ENCODE measurements around the gene SMCP. TPM values are rescaled to one million over a fixed set of nuclear protein-coding genes. Genes with fewer than 3 reads are reported as not detected.

SMCP gene, protein sequence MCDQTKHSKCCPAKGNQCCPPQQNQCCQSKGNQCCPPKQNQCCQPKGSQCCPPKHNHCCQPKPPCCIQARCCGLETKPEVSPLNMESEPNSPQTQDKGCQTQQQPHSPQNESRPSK
- total RNA-seq (2021; ENCODE audit: unreplicated experiment) (not detected), Bru-seq, nascent RNA (percentile 9 among the genes with signal in this experiment), BruChase-seq, experiment 1, labeled RNA remaining after a 6-hour chase (percentile 16 among the genes with signal in this experiment), BruChase-seq, experiment 2, labeled RNA remaining after a 2-hour chase (not detected)
- 0.10 TPM in 1 of 2 replicates, not detected in the other for polyA plus RNA-seq (2012)
- long read RNA-seq: 0 reads

DNA sequence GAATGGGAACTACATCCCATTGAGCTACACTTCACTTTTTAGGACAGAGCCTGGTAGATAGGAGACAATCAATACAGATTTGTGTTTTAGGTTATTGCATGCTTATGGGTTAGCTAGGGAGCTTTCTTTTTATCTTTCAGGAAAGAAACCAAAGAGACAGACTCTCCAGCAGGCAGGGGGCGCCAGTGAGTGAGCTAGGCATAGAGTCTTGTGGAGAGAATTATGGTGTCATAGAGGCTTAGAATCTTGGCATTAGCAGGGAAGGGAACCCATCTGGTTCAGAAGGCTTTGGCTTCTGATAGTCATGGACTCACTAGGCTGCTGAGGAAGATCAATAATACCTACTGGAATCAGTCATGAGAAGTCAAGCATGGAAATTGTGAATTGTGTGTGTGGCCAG lies at the start of gene SMCP:
Gene SMCP (plus strand): TSS at position 281 of the 400 bp plus-strand sequence. CDS start 6,101 bp downstream, outside the sequence.
- Histone ChIP-seq H3K4me1 (ENCODE audit: control insufficient read depth in 1 of 2, insufficient read depth in 2 of 2, low read length in 2 of 2) (no peaks in the 10 kb centered on the region), H3K9me2 (ENCODE audit: insufficient read depth) (no peaks in the 10 kb centered on the region), H3K36me3 (ENCODE audit: control insufficient read depth in 1 of 2, insufficient read depth in 2 of 2, low read length in 2 of 2) (no peaks in the 10 kb centered on the region), H3K27ac (ENCODE audit: low read depth, low read length) (no peak within 1 kb of the TSS), H3K9me3 (ENCODE audit: control insufficient read depth in 1 of 2, insufficient read depth in 1 of 2, low read depth in 1 of 2, low read length in 2 of 2) (no peaks in the 10 kb centered on the region), H3K4me3 (replicated peaks in 1 of 2; ENCODE audit: low read depth in 1 of 2, low read length in 2 of 2) (no peak within 1 kb of the TSS), H2AFZ (ENCODE audit: low read depth, low read length, poor library complexity, severe bottlenecking) (no peak within 1 kb of the TSS), H4K20me1 (ENCODE audit: insufficient read depth) (no peaks in the 10 kb centered on the region), H3K4me2 (ENCODE audit: low read length) (no peak within 1 kb of the TSS), H3K27me3 (ENCODE audit: insufficient read depth, low read length) (peaks cover 10% of the 10 kb centered on the region; the same call in 1 of the 2 replicates), H3K9ac (ENCODE audit: low read length) (no peak within 1 kb of the TSS), H3K79me2 (ENCODE audit: insufficient read depth, low read length) (no peaks in the 10 kb centered on the region)
- DNase-seq (ENCODE audit: low read depth, low spot score) (no peak), ATAC-seq (peak; percentile 62)
- ChIA-PET RAD21 (ENCODE audit: low non-redundant PET in 1 of 2, low total read pairs in 2 of 2, uncharacterized antibody in 2 of 2, unreplicated experiment in 2 of 2) (interaction anchor here in 1 of 2 experiments (1.0 kb wide), 1 partner anchor 315 kb away, joined by 3 read pairs; no protein-coding TSS in a partner anchor), POLR2A (no interaction called here), CTCF (interaction anchor here (0.6 to 2.0 kb wide), 8 partner anchors 9 to 318 kb away, joined by 3 to 25 read pairs (median 4); no protein-coding TSS in a partner anchor)
- intact Hi-C loops (cut with micrococcal nuclease): no loop called here
- TF ChIP-seq TCF7L2 (IDR thresholded peaks at IDR 0.05; ENCODE audit: borderline replicate concordance, extremely low read depth, insufficient read depth, insufficient read length): no peak
- no peak for TF ChIP-seq SRF (IDR thresholded peaks at IDR 0.05; ENCODE audit: low read depth)
- no peak for TF ChIP-seq EZH2 (IDR thresholded peaks at IDR 0.05)
- TF ChIP-seq CTCF (IDR thresholded peaks at IDR 0.05 in 2 of 3, conservative IDR thresholded peaks at IDR 0.05 in 1 of 3; ENCODE audit: borderline replicate concordance in 1 of 3, insufficient read depth in 1 of 3, low read depth in 2 of 3, low read length in 2 of 3): peak; percentile 16 to 65 (median 57); a peak in 5 of 6 replicates
- TF ChIP-seq YY1 (IDR thresholded peaks at IDR 0.05; ENCODE audit: extremely low read depth, insufficient replicate concordance, low read depth, low read length): no peak
- no peak for TF ChIP-seq SP1 (IDR thresholded peaks at IDR 0.05; ENCODE audit: low read depth)
- no peak for TF ChIP-seq ZNF274 (IDR thresholded peaks at IDR 0.05; ENCODE audit: low read depth, low read length)
- TF ChIP-seq, protein P1, sequence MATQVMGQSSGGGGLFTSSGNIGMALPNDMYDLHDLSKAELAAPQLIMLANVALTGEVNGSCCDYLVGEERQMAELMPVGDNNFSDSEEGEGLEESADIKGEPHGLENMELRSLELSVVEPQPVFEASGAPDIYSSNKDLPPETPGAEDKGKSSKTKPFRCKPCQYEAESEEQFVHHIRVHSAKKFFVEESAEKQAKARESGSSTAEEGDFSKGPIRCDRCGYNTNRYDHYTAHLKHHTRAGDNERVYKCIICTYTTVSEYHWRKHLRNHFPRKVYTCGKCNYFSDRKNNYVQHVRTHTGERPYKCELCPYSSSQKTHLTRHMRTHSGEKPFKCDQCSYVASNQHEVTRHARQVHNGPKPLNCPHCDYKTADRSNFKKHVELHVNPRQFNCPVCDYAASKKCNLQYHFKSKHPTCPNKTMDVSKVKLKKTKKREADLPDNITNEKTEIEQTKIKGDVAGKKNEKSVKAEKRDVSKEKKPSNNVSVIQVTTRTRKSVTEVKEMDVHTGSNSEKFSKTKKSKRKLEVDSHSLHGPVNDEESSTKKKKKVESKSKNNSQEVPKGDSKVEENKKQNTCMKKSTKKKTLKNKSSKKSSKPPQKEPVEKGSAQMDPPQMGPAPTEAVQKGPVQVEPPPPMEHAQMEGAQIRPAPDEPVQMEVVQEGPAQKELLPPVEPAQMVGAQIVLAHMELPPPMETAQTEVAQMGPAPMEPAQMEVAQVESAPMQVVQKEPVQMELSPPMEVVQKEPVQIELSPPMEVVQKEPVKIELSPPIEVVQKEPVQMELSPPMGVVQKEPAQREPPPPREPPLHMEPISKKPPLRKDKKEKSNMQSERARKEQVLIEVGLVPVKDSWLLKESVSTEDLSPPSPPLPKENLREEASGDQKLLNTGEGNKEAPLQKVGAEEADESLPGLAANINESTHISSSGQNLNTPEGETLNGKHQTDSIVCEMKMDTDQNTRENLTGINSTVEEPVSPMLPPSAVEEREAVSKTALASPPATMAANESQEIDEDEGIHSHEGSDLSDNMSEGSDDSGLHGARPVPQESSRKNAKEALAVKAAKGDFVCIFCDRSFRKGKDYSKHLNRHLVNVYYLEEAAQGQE (IDR thresholded peaks at IDR 0.05; ENCODE audit: low read depth): no peak
- peak; percentile 42 for TF ChIP-seq RAD21 (IDR thresholded peaks at IDR 0.05; ENCODE audit: low read depth)
- TF ChIP-seq ZFX (IDR thresholded peaks at IDR 0.05): no peak
- TF ChIP-seq, protein P2, sequence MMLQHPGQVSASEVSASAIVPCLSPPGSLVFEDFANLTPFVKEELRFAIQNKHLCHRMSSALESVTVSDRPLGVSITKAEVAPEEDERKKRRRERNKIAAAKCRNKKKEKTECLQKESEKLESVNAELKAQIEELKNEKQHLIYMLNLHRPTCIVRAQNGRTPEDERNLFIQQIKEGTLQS (IDR thresholded peaks at IDR 0.05): no peak
- no peak for TF ChIP-seq MAX (IDR thresholded peaks at IDR 0.05)
- TF ChIP-seq POLR2A (IDR thresholded peaks at IDR 0.05; ENCODE audit: borderline replicate concordance, extremely low read depth, insufficient read depth, insufficient read length): no peak
- no peak for TF ChIP-seq JUND (IDR thresholded peaks at IDR 0.05)
- TF ChIP-seq SIN3A (IDR thresholded peaks at IDR 0.05; ENCODE audit: low read depth): no peak
- TF ChIP-seq, protein P3, sequence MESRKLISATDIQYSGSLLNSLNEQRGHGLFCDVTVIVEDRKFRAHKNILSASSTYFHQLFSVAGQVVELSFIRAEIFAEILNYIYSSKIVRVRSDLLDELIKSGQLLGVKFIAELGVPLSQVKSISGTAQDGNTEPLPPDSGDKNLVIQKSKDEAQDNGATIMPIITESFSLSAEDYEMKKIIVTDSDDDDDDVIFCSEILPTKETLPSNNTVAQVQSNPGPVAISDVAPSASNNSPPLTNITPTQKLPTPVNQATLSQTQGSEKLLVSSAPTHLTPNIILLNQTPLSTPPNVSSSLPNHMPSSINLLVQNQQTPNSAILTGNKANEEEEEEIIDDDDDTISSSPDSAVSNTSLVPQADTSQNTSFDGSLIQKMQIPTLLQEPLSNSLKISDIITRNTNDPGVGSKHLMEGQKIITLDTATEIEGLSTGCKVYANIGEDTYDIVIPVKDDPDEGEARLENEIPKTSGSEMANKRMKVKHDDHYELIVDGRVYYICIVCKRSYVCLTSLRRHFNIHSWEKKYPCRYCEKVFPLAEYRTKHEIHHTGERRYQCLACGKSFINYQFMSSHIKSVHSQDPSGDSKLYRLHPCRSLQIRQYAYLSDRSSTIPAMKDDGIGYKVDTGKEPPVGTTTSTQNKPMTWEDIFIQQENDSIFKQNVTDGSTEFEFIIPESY (IDR thresholded peaks at IDR 0.05; ENCODE audit: extremely low read depth, insufficient replicate concordance, low read length): no peak
- TF ChIP-seq CEBPB (IDR thresholded peaks at IDR 0.05; ENCODE audit: low read depth): no peak
- no TSS peak for BruUV-seq (replicated peaks)

Measured in HCT116 (cell line).